ENCODE measurements around the gene OCA2.
"Not testable (repeated sequence)": the region's sequence is repeated elsewhere in the genome, so short reads cannot be mapped to it uniquely, and the experiment has no call there.

OCA2 gene

DNA sequence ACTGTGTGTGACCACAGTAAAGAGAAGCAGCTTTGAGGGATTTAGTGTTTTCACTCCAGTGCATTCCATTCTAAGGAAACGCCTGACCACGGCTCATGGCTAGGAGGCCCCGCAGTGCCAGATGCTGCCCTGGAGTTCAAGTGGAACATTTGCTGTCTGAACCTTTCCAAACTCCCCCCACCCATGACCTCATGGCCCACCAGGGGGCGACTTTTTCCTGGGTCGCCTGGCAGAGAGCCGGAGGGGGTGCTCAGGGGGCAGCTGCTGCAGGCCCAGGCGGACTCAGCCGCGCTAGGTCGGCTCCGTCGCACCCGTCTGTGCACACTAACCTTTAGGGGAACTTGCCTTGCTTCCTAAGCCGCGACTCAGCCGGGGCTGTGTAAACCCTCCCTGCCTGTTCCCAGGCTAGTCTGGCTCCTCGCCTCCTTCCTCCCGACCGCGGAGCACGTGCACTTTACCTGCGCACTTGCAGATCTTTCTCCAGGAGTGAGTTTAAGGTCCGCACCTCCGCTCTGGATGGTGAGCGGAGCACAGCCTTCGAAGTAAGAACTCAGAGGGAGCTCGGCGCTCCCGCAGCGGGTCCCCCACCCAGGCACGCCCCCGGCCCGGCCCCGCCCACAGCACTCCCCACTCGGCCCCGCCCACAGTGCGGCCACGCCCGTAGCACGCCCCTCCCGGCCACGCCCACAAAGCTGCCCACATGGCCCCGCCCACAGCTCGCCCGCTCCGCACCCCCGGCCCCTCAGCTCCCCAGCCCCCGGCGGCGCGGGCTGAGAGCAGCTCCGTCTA lies at the start of gene OCA2:
TSS of gene OCA2 (minus strand) at position 550 of the 789 bp plus-strand sequence. CDS start 17,441 bp downstream, outside the sequence.
- peak; percentile 89 for DNase-seq (ENCODE audit: low spot score)

GRCh38 chr15:28147801-28148200 lies 48.7 kb upstream of the OCA2 start:
- DNase-seq (ENCODE audit: low spot score), result no peak

DNA sequence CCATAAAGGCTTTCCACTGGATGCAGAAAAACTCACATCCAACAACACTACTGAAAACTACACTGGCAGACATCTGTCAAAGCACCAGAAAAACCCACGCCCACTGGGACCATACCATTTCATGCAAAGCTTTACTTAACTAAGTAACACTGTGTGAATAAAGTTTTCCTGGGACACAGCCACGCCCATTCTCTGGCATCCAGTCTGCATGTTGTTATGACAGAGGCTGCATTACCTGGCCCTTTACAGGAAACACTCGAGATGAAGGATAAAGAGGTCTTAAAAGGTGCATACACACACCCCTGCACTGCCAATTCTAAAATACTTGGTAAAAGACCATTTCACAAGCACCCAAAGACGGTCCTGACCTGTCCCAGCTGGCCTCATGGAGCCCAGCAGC lies 46.3 kb upstream of the OCA2 start:
- not testable (repeated sequence) for DNase-seq (ENCODE audit: low spot score)

DNA sequence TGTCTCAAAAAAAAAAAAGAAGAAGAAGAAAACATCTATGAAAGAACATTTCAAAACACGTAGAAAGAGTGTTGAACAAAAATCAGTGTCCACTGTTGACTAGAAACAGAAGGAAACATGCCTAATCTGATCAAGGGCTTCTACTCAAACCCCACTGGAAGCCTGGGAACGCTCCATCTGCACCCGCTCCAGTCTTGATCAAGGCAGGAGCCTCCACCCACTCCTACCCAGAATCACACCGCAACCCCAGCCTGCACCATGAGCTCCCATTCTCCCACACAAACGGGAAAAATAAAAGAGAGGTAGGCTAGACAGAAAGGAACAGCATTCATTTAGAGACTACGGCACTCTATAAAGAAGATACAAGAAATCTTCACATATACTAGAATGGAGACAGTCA lies 40.9 kb upstream of the OCA2 start:
- no peak for DNase-seq (ENCODE audit: low spot score)

- not testable (repeated sequence) for DNase-seq (ENCODE audit: low spot score)
These were observed 38.4 kb upstream of the OCA2 start for GRCh38 chr15:28137408-28138039.

DNA sequence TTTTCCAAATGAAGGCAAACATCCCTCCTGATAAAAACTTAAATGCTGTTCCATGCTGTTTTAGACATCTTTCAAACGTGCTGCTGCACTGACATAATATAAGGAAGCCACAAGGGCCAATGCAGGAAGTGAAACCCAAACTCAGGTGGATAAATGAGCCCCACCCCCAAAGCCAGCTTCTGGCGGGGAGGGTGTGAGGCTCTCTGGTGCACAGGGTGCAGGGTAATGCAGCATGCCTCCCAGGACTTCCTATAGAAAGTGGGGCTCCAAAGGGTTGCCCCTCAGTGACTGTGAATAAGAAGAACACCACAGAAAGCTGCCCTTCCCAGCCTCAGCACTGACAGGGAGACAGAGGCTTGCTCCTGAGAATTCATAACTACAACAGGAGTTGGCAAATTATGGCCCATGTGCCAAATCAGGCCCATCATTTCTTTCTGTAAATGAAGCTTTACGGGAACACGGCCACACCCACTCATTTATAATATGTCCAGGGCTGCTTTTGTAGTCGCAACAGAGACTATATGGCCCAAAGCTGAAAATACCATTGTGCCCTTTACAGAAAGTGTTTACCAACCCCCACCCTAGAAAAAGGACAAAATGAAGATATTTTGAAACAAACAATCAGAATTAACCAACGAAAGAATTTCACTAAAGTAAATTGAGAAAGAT lies 37.3 kb upstream of the OCA2 start:
- not testable (repeated sequence) for DNase-seq (ENCODE audit: low spot score)

GRCh38 chr15:28133281-28133680 lies 34.2 kb upstream of the OCA2 start:
- DNase-seq (ENCODE audit: low spot score), result no peak

- no peak for DNase-seq (ENCODE audit: low spot score)
These were observed 33.6 kb upstream of the OCA2 start for GRCh38 chr15:28132524-28133275.

DNA sequence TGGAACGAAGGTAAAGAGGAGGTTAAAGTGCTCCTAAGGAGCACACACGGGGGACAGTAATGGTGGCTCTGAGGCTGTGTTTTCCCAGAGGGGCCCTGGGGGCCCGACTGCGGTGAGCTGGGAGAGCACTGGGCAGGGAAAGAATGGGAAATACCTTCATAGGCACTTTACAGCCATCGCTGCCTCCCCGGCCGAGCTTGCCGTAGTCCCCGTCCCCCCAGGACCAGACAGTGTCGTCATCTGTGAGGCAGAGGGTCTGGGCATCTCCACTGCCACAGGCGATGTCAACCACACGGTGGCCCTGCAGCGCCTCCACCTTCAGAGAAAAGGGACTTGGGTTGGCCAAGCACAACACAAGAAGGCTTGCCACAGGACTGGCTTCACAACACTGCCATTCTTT lies 32.8 kb upstream of the OCA2 start:
- no peak for DNase-seq (ENCODE audit: low spot score)

- no peak for DNase-seq (ENCODE audit: low spot score)
These were observed 32.3 kb upstream of the OCA2 start for GRCh38 chr15:28131400-28131799.

DNA sequence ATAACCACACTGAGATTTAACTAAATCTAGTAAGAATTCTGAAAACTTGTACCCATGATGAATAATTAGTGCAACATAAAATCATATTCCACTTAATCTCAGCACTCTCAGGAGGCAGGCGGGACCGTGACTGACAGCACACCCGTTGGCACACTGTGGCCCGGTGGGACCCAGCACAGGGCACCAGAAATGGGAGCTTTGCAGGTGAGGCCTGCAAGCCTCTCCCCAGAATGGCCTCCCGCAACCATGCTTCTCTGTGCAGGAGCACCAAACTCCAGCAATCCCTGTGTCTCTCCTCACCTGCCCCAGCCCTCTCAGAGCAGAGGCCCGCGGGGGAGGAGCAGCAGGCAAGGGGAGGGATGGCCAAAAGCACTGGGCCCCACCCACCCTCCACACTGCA lies 31.5 kb upstream of the OCA2 start:
- no peak for DNase-seq (ENCODE audit: low spot score)

DNA sequence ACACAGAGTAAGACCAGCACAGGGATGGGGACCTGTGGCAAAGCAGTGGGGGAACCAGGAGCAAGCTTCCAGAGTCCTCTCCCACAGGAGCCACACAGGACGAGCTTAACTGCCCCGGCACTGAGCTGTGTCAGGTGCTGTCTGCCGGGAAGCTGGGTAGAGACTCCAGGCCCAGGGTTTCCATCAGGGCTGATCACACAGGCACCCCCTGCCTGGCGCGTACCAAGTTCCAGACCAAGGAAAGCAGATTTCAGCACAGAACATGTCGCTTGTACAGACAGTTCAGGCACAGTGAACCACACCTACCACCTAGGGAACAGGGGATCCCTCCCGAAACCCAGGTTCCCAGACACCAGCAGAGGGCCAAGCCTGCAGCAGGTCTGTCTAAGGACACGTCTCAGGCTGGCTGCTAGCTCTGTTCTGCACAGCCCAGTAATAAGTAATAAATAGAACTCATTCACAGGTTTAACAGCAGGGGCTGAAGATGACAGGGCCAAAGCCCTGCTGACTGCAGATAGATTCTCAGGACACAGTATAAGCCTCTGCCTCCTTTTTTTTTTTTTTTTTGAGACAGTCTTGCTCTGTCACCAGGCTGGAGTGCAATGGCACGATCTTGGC lies 30.2 kb upstream of the OCA2 start:
- DNase-seq (ENCODE audit: low spot score), result no peak

DNA sequence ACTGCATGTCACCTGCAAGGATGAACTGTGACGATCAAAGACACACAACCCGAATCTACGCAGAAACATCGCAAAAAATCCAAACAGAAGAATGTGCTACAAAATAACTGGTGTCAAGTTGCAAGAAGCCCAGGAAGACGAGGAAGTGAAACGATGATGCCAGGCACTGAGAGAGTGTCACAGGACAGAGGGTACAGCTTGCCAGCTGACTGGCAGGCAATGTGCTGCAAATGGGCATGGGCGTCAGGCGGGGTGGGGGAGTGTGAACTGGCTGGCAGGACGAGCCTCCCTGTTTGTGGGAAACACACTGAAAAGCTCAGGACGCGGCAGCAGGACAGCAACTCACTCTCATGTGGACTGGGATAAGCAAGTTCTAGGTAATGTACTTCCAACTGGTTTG lies 28.9 kb upstream of the OCA2 start:
- DNase-seq (ENCODE audit: low spot score), result no peak

DNA sequence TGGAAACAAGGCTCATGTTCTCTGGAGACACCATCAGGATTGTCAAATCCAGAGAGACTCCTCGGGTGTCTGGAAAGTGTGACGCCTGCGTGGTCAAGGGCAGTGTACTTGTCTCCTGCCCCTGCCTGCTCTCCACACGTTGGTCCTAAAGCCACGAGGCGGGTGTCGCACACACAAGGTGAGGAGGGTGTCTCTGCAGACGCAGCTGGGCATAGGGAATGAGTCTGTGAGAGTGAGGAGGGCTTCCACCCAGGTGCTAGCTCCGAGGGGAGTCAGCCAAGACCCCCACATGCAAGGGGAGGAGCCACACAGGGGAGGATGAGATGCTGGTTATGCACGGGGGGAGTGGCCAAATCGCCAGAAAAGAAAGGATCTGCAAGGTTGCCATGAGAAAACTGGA lies 27.9 kb upstream of the OCA2 start:
- DNase-seq (ENCODE audit: low spot score), result no peak

DNA sequence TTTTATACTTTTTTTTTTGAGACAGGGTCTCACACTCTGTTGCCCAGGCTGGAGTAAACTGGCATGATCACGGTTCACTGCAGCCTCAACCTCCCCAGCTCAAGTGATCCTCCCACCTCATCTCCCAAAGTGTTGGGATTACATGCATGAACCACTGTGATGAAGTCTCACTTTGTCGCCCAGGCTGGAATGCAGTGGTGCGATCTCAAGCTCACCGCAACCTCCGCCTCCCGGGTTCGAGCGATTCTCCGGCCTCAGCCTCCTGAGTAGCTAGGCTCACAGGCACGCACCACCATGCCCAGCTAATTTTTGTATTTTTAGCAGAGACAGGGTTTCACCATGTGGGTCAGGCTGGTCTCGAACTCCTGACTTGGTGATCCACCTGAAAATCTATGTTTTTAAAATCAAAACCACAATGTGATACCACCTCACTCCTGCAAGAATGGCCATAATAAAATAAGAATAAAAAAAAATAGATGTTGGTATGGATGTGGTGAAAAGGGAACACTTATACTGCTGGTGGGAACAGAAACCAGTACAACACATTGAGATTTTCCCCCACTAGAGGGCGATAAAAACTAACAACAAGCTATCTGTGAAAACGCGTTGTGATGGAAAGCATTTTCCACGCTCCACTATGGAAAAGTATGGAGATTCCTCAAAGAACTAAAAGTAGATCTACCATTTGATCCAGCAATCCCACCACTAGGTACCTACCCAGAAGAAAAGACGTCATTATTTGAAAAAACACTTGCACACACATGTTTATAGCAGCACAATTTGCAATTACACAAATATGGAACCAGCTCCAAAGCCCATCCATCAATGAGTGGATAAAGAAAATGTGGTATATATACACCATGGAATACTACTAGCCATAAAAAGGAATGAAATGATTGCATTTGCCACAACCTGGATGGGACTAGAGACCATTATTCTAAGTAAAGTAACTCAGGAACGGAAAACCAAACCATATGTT lies 26.8 kb upstream of the OCA2 start:
- no peak for DNase-seq (ENCODE audit: low spot score)

GRCh38 chr15:28124841-28125240 lies 25.7 kb upstream of the OCA2 start:
- no peak for DNase-seq (ENCODE audit: low spot score)

GRCh38 chr15:28123408-28124023 lies 24.4 kb upstream of the OCA2 start:
- peak; percentile 85 for DNase-seq (ENCODE audit: low spot score)

DNA sequence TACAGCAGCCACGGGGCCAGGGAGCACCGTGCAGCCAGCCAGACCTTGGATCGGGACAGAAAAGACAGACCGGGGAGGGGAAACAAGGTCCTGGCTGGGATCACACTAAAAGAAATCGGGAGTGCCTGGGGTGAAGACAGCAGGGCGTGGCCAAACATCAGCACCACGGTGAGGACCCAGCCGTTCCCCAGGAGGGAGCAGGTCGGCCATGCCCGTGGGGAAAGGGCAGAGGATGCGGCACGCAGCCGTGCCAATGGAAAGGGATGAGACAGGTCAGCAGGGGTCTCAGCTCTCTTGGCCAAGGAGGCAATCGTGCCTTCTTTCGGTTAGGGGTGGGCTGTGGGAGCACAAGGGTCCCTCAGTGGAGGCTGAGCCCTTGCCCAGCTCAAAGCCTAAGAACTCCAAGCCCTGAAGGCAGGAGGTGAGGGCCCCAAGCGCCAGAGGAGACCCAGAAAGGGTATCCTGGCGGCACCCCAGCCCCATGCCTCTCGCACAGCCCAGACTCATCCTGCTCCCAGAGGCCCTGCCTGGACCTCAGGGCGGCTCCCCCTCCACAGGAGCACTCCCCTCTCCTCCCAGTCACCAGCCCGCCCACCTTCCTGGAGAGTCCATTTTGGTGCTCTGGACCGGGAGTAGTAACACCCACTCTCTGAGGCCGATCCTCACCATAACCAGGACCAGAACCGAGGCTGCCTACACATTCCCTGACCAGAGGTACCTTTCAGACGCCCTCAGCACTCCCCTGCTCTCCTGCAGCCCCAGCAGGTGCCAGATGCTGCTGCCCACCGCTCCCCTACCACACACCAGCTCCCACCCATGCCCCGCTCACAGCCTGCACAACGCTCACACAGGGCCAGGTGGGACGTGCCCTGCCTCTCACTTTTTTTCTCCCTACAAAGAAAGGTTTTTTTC lies 23.2 kb upstream of the OCA2 start:
- peak; percentile 27 for DNase-seq (ENCODE audit: low spot score)

DNA sequence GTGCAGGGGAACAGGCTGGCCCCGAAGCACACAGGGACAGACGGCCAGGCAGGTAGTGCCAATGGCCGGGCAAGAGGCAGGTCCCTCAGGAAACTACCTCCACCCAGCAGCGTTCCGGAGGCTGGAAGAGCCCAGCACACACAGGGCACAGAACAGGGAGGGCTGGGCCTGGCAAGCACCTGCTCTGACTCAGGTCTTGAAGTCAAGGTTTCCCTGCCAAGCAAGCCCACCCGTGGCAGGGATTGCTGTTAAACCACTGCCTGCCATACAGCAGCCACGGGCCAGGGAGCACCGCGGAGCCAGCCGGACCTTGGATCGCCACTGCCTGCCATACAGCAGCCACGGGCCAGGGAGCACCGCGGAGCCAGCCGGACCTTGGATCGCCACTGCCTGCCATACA lies 22.5 kb upstream of the OCA2 start:
- not testable (repeated sequence) for DNase-seq (ENCODE audit: low spot score)
